GM18868 (cell line): Measurements from ENCODE around the gene ZNF486.
"Not testable (repeated sequence)": the region's sequence is repeated elsewhere in the genome, so short reads cannot be mapped to it uniquely, and the experiment has no call there.

ENCODE experiments used
- ATAC-seq: cut with Tn5 transposase; IDR thresholded peaks from one replicate; pipeline ENCODE4 v1.9.1; 2021; ENCODE audit warnings: mild to moderate bottlenecking, moderate library complexity; ENCODE audit not compliant: unreplicated experiment

Gene ZNF486

GRCh38 chr19:20167020-20167644 is at the start of gene ZNF486:
Gene ZNF486 (plus strand): TSS chr19:20167214. CDS start chr19:20167331, 117 bp downstream.
- ATAC-seq, result peak; percentile 88

DNA sequence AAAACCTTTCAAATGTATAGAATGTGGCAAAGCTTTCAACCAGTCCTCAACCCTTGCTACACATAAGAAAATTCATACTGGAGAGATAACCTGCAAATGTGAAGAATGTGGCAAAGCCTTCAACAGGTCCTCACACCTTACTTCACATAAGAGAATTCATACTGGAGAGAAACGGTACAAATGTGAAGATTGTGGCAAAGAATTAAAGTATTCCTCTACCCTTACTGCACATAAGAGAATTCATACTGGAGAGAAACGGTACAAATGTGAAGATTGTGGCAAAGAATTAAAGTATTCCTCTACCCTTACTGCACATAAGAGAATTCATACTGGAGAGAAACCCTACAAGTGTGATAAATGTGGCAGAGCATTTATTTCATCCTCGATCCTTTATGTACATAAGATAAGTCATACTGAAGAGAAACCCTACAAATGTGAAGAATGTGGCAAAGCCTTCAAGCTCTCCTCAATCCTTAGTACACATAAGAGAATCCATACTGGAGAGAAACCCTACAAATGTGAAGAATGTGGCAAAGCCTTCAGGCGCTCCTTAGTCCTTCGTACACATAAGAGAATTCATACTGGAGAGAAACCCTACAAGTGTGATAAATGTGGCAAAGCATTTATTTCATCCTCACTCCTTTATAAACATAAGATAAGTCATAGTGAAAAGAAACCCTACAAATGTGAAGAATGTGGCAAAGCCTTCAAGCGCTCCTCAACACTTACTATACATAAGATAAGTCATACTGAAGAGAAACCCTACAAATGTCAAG is 48.8 kb upstream of the ZNF486 start:
- not testable (repeated sequence) for ATAC-seq

- no peak for ATAC-seq
Observed at GRCh38 chr19:20124879-20125278, 42.1 kb upstream of the ZNF486 start.

GRCh38 chr19:20132933-20133332 is 34.1 kb upstream of the ZNF486 start:
- ATAC-seq, result not testable (repeated sequence)

DNA sequence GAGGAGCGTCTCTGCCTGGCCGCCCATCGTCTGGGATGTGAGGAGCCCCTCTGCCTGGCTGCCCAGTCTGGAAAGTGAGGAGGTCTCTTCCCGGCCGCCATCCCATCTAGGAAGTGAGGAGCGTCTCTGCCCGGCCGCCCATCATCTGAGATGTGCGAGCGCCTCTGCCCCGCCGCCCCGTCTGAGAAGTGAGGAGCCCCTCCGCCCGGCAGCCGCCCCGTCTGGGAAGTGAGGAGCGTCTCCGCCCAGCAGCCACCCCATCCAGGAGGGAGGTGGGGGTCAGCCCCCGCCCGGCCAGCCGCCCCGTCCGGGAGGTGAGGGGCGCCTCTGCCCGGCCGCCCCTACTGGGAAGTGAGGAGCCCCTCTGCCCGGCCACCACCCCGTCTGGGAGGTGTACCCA is 29.3 kb upstream of the ZNF486 start:
- ATAC-seq, result not testable (repeated sequence)

DNA sequence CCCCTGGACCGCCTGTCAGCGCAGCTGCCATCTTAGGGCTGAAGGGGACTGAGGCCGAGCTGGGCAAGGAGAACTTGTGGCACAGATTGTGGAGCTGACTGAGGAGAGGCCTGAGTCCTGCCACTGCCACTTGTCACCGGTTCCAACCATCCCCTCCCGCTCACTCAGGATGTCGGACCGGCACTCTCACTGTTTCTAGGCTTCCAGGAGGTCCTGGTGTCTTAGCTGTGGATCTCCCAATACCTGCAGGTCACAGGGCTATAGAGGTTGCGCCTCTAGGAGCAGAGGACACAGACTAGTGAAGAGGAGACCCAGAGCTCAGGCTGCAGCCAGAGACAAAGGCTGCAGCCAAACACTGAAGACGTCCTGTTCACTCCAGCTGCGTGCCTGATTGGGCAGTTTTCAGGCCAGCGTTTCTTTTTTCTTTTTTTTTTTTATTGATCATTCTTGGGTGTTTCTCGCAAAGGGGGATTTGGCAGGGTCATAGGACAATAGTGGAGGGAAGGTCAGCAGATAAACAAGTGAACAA is 15.3 kb upstream of the ZNF486 start:
- no peak for ATAC-seq

DNA sequence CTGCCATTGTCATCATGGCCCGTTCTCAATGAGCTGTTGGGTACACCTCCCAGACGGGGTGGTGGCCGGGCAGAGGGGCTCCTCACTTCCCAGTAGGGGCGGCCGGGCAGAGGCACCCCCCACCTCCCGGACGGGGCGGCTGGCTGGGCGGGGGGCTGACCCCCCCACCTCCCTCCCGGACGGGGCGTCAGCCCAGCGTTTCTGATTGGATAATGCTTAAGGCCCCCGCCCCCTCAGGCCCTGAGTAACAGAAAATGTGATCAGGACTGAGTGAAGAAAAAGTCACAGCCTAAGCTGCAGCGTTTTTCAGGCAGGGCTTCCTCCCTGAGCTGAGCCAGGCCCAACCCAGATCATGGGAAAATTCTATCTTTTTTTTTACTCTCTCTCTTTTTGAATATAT is 14.5 kb upstream of the ZNF486 start:
- not testable (repeated sequence) for ATAC-seq

DNA sequence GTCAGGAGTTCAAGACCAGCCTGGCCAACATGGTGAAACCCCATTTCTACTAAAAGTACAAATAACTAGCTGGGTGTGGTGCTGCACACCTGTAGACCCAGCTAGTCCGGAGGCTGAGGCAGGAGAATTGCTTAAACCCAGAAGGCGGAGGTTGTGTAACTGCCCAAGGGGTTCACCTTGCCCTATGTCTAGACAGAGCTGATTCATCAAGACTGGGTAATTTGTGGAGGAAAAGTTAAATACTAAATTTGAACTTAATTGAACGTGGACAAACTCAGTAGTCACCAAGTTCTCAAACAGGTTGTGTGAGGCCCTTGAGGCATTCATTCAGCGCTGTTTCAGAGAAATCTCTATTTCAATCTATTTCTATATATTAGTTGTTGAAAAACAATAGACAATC is 13.7 kb upstream of the ZNF486 start:
- ATAC-seq, result no peak

DNA sequence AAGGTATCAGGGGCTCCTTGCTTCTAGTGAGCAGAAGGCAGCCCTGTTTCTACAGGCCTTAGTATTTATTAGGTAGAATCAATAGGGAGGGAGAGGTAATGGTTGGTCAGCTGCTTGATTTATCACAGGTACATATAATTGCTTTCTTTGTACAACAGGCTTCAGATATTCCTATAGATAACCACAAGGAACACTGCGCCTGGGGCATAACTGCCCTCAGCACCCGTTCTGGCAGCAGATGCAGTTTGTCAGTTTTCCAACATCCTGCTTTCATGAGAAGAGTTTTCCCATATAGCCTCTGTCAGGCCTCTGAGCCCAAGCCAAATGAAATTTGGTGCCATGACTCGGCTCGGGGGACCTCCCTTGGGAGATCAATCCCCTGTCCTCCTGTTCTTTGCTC is 12.4 kb upstream of the ZNF486 start:
- no peak for ATAC-seq

DNA sequence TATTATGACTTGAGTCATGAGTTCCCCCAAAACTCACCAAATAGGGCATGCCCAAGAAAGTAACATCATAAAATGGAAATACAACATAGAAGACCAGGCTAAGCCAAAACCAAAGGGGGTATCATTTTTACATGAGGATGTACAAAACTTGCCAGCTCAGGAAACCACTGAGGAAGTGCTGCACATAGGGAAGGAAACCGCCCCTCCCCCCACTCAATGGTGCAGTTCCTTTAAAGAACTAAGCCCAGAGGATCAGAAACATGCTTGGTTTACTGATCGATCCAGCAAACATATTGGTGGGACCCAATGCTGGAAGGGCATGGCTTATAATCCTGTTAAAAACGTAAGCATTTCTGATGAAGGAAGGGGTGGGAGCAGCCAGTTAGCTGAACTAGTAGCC is 4.2 kb upstream of the ZNF486 start:
- ATAC-seq, result no peak

- ATAC-seq, result no peak
Observed at GRCh38 chr19:20164456-20164855, 2.6 kb upstream of the ZNF486 start.

DNA sequence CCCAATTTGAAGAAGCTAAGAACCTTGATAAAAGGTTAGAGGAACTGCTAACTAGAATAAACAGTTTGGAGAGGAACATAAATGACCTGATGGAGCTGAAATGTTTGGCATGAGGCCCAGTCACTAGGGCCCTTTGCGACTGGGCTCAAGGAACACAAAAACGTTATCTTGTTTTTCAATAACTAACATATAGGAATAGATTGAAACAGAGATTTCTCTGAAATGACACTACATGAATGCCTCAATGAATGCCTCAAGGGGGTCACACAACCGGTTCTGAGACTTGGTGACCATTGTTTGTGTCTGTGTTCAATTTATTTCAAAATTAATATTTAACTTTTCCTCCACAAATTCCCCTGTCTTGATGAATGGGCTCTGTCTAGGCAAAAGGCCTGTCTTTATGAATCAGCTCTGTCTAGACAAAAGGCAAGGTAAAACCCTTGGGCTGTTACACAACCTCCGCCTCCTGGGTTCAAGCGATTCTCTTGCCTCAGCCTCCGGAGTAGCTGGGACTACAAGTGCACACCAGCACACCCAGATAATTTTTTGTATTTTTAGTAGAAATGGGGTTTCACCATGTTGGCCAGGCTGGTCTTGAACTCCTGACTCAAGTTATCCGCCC is 932 bp upstream of the ZNF486 start:
- ATAC-seq, result no peak

- no peak for ATAC-seq
Observed at GRCh38 chr19:20167651-20168122, 673 bp downstream of the ZNF486 start.

GRCh38 chr19:20171285-20171684 is 4.3 kb downstream of the ZNF486 start:
- no peak for ATAC-seq

DNA sequence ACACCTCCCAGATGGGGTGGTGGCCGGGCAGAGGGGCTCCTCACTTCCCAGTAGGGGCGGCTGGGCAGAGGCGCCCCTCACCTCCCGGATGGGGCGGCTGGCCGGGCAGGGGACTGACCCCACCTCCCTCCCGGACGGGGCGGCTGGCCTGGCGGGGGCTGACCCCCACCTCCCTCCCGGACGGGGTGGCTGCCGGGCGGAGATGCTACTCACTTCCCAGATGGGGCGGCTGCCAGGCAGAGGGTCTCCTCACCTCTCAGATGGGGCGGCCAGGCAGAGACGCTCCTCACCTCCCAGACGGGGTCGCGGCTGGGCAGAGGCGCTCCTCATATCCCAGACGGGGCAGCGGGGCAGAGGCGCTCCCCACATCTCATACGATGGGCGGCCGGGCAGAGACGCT is 8.8 kb downstream of the ZNF486 start:
- not testable (repeated sequence) for ATAC-seq

GRCh38 chr19:20179956-20180355 is 12.9 kb downstream of the ZNF486 start:
- not testable (repeated sequence) for ATAC-seq

GRCh38 chr19:20182222-20182785 is 15.3 kb downstream of the ZNF486 start:
- ATAC-seq, result no peak

DNA sequence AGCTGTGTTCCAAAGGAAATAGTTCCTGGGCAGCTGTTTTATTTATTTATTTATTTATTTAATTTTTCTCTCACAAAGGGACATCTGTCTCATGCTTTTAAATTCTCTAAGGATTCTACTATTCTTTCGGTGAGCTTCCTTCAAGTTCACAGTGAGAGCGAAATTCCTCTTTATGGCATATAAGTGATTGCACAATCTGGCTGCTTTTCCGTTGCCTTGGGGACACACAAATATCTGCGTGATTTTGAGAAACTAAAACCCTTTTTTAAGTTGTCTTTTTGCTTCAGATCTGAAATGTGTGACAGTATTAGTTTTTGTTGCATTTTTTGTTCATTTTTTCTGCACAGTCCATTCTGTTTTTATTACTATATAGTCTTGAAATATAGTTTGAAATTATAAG is 19.2 kb downstream of the ZNF486 start:
- ATAC-seq, result no peak

- ATAC-seq, result no peak
Observed at GRCh38 chr19:20197747-20198146, 30.7 kb downstream of the ZNF486 start.

DNA sequence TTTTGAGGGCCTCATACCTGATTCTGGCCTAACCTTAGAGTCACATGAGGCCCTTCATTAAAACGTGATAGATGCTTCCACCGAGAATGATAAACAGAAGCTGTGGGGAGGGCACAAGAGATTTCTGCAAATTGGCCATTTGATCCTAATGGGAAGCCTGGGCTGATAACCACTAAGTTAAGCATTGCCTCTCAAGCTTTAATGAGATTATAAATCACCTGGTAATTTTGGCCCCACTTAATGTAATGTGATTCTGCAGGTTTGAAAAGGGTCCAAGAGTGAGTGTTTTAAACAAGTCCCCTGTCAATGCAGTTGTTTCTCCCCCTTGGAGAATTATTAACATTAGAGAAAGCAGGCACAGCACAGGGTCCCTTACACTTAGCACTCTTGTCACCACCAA is 42.0 kb downstream of the ZNF486 start:
- no peak for ATAC-seq

DNA sequence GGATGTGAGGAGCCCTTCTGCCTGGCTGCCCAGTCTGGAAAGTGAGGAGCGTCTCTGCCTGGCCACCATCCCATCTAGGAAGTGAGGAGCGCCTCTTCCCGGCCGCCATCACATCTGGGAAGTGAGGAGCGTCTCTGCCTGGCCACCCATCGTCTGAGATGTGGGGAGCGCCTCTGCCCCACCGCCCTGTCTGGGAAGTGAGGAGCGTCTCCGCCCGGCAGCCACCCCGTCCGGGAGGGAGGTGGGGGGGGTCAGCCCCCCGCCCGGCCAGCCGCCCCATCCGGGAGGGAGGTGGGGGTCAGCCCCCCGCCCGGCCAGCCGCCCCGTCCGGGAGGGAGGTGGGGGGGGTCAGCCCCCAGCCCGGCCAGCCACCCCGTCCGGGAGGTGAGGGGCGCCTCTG is 47.4 kb downstream of the ZNF486 start:
- not testable (repeated sequence) for ATAC-seq
